HUDEP-2 (cell line): ENCODE measurements around the gene KRTAP12-1.
"Not testable (repeated sequence)": the region's sequence is repeated elsewhere in the genome, so short reads cannot be mapped to it uniquely, and the experiment has no call there.

Experiments used
- DNase-seq, 76 experiments: peaks; one replicate each; lab custom pipeline; 2025; ENCODE audit not compliant: unreplicated experiment in 76 of 76; lab: John Stamatoyannopoulos, UW

The KRTAP12-1 gene

GRCh38 chr21:44671911-44672310 is 10.1 kb downstream of the KRTAP12-1 start:
- no peak for DNase-seq

GRCh38 chr21:44670642-44671432 is 11.1 kb downstream of the KRTAP12-1 start:
- DNase-seq: no peak

- no peak for DNase-seq
These were observed 14.4 kb downstream of the KRTAP12-1 start for GRCh38 chr21:44667612-44668011.

GRCh38 chr21:44666401-44667320 is 15.3 kb downstream of the KRTAP12-1 start, which contains the start of gene KRTAP12-2:
KRTAP12-2 (minus strand) TSS chr21:44666927; CDS start chr21:44666886, 41 bp downstream.
- DNase-seq: no peak

GRCh38 chr21:44664691-44665090 is 17.3 kb downstream of the KRTAP12-1 start:
- DNase-seq: no peak

- DNase-seq: not testable (repeated sequence)
These were observed 20.4 kb downstream of the KRTAP12-1 start for GRCh38 chr21:44661567-44661966.

- DNase-seq: no peak
These were observed 22.9 kb downstream of the KRTAP12-1 start for GRCh38 chr21:44658913-44659595.

- DNase-seq: no peak
These were observed 23.4 kb downstream of the KRTAP12-1 start for GRCh38 chr21:44658541-44658910.

- DNase-seq: no peak
These were observed 24.1 kb downstream of the KRTAP12-1 start, which contains the start of gene KRTAP12-3 for GRCh38 chr21:44657635-44658540. KRTAP12-3 (plus strand) TSS chr21:44657932; CDS start chr21:44657980, 48 bp downstream.

GRCh38 chr21:44656868-44657267 is 25.1 kb downstream of the KRTAP12-1 start:
- no peak for DNase-seq

GRCh38 chr21:44654576-44655175 is 27.3 kb downstream of the KRTAP12-1 start, which contains the start of gene KRTAP12-4:
KRTAP12-4 (minus strand) TSS chr21:44654659; CDS start chr21:44654614, 45 bp downstream.
- DNase-seq: no peak

- no peak for DNase-seq
These were observed 28.0 kb downstream of the KRTAP12-1 start for GRCh38 chr21:44653656-44654575.

GRCh38 chr21:44653123-44653522 is 28.8 kb downstream of the KRTAP12-1 start:
- no peak for DNase-seq

- DNase-seq: no peak
These were observed 30.8 kb downstream of the KRTAP12-1 start for GRCh38 chr21:44650973-44651675.

- DNase-seq: no peak
These were observed 31.5 kb downstream of the KRTAP12-1 start for GRCh38 chr21:44650265-44650972.

- no peak for DNase-seq
These were observed 32.4 kb downstream of the KRTAP12-1 start for GRCh38 chr21:44649521-44650100.
